EH (cell line): ENCODE data around the gene CPSF4.

Source experiments
- DNase-seq: peaks from one replicate; pipeline ENCODE4 v3.0.0-alpha.2; 2015; ENCODE audit warnings: low read depth

Gene CPSF4

DNA sequence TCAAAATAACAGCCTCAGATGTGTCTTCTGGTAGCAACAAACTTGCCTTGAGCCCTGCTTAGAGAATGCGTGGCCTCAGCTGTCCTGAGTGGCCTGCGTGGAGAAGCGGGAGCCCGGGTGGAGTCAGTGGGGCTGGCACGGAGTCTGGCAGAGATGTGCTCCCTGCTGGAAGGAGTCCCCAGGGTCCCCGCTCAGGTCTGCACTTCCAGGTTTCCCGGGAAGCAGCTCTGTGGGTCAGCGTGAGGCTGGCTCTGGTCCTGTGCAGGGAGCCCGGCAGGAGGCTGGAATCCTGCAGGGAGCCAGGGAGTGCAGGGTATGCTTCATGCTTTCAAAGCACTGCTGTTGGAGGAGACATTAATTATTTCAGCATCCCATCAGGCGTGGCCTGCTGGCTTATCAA, 10.1 kb downstream of the CPSF4 start:
- DNase-seq, result no peak

DNA sequence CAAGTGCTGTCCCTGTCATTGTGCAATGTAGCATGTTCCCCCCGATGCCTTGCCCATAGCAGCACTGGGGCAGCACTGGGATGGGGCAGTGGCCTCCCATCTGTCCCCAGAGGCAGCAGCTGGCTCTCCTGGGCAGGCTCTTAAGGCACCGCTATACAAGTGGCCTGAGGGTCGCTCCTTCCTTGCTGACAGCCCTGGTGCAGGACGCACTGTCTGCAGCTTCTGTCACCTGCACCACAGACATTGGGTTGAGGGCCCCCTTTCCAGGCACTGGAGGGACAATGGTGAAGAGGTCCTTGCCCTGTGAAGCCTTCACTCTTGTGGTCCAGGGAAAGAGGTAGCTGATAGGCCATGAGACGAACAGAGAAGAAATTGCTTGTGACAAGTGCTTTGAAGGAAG, 10.6 kb downstream of the CPSF4 start:
- DNase-seq, result no peak

DNA sequence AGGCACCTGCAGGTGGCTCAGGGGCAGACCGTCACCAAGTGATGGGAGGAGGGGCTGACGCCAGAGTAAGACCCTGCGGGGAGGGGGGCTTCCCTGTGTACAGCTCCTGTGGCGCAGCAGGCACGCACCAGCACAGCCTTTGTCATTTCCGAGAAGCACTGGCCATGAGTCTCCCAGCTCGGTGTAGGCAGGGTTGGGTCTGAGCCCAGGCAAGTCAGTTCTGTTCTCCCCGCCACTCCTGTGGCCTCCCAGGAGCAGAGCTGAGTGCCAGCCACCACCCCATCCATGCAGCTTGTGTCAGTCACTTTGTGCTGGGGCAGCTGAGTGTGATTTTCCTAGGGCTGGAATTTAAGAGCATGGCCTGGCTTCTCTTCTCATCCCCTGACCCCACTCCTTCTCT, 13.2 kb downstream of the CPSF4 start:
- no peak for DNase-seq

DNA sequence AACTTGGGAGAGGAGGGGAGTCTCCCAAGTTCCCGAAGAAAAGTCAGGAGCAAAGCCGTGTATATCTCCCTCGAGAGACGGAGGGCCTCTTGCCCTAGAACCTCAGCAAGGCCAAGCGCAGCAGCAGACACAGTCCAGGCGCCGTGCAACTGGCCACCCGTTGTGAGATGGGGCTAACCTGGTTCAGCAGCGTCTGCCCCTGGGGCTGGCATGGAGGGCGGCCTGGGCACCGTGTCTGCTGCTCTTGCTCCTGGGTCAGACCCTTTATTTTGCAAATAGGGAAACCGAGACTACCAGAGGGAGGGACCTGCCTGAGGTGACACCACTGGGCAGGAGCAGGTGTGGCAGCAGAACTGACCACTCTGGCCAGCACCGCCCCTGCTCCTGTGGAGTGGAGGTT, 13.8 kb downstream of the CPSF4 start:
- no peak for DNase-seq

DNA sequence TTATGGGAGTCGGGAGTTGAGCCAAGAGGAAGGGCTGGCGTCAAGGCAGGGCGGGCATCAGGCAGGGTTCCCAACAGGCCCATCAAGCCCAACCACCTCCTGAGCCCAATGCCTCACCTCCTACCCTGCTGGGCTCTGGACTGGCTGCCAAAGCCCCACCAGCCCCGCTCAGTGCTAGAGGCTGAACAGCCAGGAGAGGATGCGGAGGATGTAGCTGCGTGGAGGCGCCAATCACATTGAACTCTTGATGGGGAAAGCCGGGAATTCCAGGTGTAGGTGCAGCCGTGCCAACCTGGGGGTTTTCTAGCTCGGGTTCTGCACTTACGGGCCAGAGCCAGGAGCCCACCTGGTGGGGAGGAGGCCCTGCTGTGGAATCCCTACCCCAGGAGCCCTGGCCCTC, 14.4 kb downstream of the CPSF4 start:
- DNase-seq, result no peak

DNA sequence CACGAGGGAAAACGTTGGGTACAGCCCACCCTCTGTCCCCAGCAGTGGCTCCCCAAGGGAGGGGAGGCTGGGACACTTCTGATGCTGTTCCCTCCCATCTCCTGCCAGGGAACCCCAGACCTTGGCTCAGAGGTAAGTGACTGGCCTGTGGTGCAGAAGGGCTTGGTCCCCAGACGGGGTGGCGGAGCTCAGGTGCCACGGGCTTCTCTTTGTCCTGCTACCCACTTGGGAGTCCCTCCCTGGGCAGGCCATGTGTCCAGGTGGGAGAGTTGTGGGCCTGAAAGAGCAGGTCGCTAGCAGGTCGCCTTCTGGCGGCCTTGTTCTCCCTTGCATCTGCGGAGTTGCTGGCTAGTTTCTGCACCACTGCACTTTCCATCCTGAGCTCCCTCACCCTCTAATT, 17.1 kb downstream of the CPSF4 start:
- no peak for DNase-seq

DNA sequence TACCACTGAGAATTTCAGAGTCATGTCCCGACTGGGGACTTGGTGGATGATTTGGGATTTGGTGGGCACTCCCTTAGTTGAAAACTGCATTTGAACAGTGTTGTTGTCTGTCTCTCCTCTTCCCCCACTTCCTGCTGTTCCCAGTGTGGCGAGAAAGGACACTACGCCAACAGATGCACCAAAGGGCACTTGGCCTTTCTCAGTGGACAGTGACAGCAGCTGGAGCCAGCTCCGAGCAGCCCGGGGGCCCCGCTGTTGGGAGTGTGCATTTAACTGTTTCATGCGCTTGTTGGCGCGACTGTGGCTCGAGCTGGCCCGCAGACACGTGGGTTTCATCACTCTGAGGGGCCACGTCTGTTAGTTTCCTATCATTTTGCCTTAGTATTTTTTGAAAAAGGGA, 17.5 kb downstream of the CPSF4 start:
- DNase-seq, result no peak

DNA sequence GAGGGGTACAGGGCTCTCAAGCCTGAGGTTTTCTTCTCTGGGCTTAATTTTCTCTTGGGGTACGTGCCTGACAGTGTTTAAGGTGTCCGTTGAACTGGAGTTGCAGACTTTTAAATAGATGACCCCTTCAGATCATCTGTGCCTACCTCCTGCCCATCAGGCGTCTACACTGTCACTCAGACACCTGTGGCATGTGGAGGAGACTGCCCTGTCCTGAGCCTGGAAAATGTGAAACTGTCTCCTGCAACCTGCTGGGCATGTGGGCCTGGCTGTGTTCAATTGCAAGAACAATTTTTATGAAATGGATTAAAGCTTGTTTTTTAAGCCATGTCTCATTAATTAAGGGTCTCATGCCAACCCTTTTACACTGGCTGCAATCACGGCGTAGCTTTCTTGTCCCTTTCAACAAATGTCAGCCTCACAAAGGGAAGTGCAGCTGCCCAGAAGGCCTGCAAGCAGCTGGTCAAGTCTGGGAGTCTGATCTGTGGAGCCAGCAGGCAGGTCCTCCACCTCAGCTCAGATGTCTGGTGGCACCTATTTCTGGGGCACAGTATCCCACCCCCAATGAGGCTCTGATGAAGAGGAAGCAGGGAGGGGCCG, 18.4 kb downstream of the CPSF4 start:
- DNase-seq, result no peak

DNA sequence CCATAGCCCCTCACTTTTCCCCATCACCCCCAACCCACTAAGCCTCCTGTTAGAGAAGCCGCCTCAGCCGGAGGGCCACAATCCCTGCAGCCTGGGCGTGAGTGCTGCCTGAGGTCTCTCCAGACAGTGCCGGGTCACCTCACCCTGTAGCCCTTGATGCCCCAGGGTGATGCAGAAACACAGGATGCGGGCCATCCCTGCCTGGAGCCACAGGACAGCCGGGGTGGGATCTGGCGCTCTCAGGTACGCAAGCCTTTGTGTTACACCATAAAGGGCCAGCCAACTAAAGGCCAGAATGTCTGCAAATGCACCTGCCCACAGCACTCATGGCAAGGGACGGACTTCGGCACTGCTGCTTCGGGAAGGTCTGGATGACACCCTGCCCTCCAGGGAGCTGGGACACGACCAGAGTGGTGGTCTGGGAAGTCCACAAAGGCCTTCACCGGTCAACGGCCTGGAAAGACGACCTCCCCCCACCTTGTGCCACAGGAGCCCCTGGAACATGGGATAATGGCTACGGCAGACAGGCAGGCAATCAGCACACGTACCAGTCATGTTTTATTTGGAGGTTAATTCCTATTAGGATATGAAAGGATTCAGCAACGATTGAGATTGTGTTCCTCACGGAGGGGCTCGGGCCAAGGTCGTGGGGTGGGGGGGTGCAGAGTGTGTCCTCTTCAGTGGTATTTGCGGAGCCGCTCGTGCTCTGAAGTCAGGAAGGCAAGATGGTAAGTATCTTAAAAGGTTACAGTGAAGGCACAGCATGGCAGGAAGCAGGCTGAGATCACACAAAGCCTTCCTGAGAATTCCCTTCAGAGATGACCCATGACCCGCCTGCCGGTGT, 19.1 kb downstream of the CPSF4 start:
- no peak for DNase-seq

DNA sequence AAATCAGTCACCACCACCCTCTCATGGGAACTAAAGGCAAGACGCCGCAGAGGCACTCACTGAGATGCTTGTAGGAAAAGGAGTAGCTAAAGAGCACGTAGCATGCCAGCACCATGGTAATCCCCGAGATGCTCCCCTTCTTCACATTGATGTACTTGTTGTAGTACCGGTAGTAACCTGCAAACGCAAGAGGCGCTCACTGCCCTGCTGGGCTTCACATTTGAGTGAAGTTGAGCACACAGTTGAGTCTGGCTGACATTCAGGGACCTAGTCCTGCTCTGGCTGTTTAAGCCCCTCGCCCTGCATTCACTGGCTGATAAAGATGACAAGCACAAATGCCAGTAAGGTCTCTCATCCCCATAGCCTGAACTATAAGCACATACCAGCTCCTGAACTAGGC, 20.3 kb downstream of the CPSF4 start:
- DNase-seq, result peak; percentile 21

DNA sequence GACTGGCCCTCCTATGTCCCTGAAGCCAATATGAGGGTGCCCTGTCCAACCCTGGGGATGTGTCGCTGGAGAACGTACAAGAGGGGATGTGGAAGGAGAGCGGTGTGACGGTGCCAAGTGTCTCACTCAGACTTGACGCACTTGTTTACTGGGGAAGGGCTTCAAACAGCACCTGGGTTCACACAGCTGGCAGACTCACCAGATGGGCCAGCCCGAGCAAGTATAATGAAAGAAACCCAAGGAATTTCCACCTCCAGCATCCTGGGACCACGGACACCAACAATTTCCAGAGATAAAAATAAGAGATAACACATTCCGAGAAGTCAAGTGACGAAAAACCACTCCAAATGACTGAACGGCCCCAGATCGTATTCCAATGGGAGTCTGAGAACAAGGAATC, 21.9 kb downstream of the CPSF4 start:
- DNase-seq, result no peak

DNA sequence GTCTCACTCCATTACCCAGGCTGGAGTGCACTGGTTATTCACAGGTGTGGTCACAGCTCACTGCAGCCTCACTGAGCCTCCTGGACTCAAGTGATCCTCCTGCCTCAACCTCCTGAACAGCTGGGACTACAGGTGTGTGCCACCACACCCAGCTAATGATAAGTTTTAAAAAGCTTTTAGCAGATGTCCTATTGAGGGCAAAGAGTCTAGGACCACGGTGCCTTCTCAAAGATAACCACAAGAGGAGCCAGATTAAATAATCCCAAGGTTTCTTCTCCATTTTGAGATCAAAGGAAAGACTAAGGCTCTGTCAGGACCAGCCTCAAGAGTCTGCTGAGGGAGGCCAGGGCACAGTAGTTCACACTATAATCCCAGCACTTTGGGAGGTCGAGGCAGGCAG, 22.5 kb downstream of the CPSF4 start:
- DNase-seq, result no peak

DNA sequence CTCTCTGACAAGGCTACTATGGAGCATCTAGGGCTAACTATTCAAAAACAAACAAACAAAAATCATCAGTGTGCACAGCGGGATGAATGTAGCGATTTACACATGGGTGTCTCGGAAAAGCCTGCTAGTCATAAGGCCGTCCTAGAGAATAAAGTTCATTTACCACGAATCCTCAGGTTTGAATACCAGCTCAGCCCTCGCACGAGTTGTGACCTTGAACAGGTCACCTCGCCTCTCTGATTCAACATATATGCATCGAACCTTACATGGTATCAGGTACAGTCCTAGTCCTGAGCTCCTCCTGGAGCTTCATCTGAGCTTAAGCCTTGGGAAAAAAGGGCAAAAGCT, 26.7 kb downstream of the CPSF4 start:
- no peak for DNase-seq

DNA sequence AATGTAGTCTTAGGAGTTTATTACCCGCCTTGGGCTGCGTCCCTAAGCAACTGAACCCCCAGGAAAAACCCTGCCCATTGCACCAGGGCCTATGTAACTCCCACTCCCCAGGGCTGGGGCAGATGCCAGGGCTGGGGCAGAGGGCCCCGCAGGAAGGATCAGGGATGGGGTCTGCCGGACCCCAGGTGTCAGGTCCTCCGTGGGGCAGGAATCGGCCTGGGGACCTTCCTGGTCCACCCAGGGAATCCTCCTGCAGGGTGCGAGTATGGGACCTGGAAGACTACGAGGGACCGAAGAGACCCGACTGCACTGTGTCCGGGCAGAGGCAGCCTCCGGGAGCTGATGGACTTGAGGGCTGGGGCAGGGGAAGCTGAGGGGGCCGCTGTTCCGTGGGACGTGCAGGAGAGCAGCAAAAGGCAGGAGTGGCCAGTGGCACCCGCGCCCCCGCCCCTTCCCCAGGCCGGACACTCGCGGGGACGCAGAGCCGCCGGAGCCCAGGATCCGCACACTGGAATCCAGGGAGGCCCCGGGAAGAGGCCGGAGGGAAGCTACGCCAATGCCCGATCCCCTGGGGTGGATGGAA, 29.7 kb downstream of the CPSF4 start:
- no peak for DNase-seq

DNA sequence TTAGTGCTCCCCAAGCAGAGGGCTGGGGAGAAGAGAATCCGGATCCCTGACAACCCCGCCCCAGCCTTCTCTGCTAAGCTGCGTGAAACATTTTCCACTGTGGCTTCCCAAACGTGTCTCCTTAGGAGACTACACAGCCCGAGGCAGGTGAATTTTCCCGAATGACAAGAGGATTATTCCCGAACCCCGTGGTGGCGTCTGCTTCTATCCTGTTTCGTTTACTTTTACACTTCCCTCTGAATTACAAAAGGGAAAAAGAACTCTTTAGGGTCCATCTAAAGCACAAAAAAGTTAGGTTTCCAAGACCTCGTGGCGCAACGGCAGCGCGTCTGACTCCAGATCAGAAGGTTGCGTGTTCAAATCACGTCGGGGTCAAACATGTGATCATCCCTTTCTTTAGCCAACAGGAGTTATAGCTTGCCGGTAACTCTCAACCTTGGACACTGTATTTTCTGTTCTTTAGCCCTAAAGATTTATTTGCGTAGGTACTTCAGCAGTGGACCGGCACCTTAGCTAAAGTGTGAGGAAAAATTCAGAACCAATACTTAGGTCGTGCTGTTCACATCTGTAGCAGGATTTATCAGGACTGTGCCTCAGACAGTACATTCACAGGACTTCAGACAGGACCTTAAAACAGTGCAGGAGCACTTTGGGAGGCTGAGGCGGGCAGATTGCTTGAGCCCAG, 30.8 kb downstream of the CPSF4 start:
- DNase-seq, result no peak

DNA sequence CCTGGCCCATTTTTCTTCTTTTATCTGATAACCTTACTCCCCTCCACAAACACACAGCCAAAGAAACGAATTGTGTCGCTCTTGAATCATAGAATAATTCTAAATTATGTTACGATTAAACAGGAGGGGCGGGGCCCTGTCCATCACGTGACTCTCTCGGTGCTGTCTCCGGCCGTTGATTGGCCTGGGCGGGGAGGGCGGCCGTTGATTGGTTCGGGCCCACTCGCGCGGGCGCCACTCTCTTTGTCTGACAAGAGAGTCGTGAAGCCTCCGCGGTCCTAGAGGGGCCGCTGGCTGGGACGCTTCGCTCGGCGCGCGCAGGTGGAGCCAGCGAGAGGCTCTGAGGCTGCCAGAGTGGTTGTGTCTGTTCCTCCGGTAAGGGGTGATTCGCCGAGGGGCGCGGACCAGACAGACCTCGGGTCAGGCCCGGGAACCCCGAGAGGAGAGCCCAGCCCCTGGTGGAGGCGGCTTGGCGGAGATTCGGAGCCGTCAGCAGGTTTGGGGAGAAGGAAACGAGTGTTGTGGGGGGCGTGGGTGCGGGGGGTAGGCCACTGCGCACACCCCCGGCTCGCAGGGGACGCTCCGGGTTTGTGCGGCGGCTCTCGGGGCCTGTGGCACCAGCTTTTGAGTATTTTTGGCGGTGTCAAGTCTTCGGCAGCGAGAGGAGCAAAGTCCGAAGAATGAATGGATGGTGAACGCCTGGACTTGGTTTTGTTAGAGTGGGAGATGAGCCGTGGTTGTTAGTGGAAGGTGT, 34.0 kb downstream of the CPSF4 start, which contains the start of gene ZNF789:
Gene ZNF789 (plus strand): TSS at position 330 of the 754 bp plus-strand sequence. CDS start 3,567 bp downstream, outside the sequence.
- peak; percentile 95 for DNase-seq

DNA sequence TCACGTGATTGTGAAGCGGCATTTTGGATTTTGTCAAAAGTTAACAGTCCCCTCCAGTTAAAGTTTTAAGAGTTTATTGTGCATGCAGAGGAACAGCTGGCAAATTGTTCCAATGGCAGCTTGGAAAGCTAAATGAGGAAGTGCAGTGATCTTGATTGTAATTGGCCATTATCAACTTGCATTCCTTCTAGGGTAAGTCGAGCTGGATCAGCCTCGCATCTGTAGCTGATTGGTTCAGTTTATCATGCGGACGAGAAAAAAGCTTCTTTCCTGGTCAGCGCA, 34.5 kb downstream of the CPSF4 start:
- peak; percentile 79 for DNase-seq

DNA sequence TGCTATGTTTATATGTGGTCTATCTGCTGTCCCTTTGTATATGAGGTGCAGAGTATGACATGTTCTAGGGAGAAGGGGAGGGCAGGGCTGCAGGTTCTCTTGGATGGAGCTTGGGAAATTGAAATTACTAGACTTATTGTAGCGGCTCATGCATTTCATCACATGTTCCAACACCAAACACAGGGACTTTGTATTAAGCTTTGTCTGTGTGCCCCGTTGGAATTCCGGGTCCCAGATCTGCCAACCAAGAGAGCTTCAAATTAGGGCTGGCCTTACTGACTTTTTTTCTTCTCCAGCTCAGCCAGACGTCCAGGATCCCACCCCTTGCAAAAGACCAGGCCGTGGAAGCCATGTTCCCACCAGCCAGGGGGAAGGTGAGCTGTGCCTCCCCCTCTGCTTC, 37.4 kb downstream of the CPSF4 start:
- DNase-seq, result no peak

DNA sequence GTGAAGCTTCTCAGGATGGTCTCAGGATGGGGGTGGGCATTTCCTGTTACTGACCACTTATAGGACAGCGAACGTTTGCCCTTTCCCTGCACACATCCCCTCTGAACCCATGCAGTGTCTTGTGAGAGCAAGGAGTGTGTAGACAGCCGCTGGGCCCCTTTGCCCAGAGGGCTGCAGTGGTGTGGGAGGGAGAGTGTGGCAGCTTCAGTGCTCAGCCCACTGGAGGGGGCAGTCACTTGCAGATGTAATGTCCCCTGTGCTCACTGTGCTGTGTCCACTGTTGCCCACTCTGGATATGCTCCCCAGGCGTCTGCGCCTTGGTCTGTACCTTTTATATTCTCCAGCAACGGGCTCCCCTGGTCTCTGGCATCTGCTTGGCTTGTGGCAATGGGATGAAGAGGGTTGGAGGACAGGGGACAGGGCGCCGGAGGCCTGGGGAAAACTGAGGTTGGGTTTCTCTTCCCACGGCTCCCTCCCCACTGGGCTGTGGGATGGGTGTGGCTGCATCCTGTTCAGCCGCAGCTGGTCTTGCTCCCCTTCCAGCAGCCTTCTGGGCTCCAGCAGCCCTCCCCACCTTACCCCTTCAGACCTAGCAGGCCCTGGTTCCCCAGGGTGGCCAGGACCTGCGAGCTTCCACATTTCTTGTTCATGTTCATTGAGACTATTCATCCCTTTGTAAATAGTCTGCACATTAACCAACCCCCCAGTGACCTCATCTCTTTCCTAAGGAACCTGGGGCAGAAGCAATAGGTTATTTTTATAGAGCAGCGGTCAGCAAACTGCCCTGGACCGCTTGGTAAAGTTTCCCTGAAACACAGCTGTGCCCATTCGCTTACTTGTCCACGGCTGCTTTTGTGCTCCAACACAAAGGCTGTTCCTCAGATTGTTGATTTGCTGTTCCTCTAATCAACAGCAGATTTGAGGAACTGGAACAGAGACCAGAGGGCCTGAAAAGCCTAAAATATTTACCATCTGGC, 40.0 kb downstream of the CPSF4 start:
- DNase-seq, result no peak

DNA sequence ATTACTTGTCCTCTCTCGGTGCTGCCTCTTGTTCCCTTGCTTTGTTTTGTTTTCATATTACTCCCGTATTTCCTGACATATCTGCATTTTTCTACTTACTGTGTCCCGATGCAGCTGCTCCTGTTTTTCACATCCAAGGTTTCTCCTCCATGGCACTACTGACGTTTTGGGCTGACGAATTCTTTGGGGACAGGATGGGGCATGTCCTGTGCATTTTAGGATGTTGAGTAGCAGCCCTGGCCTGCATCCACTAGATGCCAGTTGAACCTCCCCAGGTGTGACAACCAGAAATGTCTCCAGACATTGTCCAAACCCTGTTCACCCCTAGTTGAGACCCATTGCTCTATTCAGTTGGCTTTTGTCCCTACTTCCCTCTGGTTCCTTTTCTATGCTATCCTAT, 46.4 kb downstream of the CPSF4 start:
- DNase-seq, result no peak

DNA sequence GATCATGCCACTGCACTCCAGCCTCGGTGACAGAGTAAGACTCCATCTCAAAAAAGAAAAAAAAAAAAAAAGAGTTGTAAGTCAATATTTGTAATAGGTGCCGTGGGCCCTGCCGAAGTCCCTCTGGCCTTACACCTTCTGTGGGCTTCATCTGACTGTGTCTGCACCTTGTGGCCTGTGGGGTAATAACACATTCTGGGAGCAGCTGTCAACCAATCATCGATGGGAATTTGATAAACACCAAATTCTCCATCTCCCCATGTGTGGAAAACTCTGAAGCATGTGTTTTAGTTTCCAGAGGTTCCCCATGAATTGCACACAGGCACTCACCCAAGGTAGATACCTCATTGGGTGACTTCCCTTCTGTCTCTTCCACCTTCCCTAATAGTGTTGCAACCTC, 50.5 kb downstream of the CPSF4 start:
- no peak for DNase-seq
